AML-193 (cell line): Measurements from ENCODE around the gene CLMP.

Experiments
- DNase-seq, 2 experiments: peaks; one replicate each; lab custom pipeline; 2025; lab: John Stamatoyannopoulos, UW

Gene CLMP

GRCh38 chr11:123195188-123196059 lies at the start of gene CLMP:
CLMP (minus strand) TSS chr11:123195248; CDS start chr11:123194940, 308 bp downstream.
- DNase-seq: no peak

- DNase-seq: no peak
These were observed 47.0 kb upstream of the CLMP start for GRCh38 chr11:123241874-123242543.

- DNase-seq: no peak
These were observed 46.2 kb upstream of the CLMP start for GRCh38 chr11:123241294-123241693.

GRCh38 chr11:123239191-123240150 lies 44.4 kb upstream of the CLMP start:
- no peak for DNase-seq

- no peak for DNase-seq
These were observed 43.2 kb upstream of the CLMP start for GRCh38 chr11:123238297-123238696.

GRCh38 chr11:123236879-123237278 lies 41.8 kb upstream of the CLMP start:
- no peak for DNase-seq

- DNase-seq: no peak
These were observed 40.7 kb upstream of the CLMP start for GRCh38 chr11:123235656-123236261.

- DNase-seq: no peak
These were observed 40.1 kb upstream of the CLMP start for GRCh38 chr11:123235117-123235655.

- no peak for DNase-seq
These were observed 38.9 kb upstream of the CLMP start for GRCh38 chr11:123233975-123234334.

GRCh38 chr11:123233280-123233974 lies 38.4 kb upstream of the CLMP start:
- no peak for DNase-seq

- DNase-seq: no peak
These were observed 36.7 kb upstream of the CLMP start for GRCh38 chr11:123231777-123232176.

- DNase-seq: no peak
These were observed 36.2 kb upstream of the CLMP start for GRCh38 chr11:123231256-123231655.

- DNase-seq: no peak
These were observed 35.3 kb upstream of the CLMP start for GRCh38 chr11:123230346-123230745.

GRCh38 chr11:123228496-123229163 lies 33.6 kb upstream of the CLMP start:
- no peak for DNase-seq

GRCh38 chr11:123227763-123228495 lies 32.9 kb upstream of the CLMP start:
- DNase-seq: no peak

- DNase-seq: no peak
These were observed 26.5 kb upstream of the CLMP start for GRCh38 chr11:123221584-123221983.

GRCh38 chr11:123221096-123221561 lies 26.1 kb upstream of the CLMP start:
- DNase-seq: no peak

- DNase-seq: no peak
These were observed 24.1 kb upstream of the CLMP start for GRCh38 chr11:123219066-123219690.

GRCh38 chr11:123218451-123218850 lies 23.4 kb upstream of the CLMP start:
- no peak for DNase-seq
